Transverse colon (tissue), 4 donors: ENCODE results near the gene SLC39A5.

Experiments used
- EP300 ChIP-seq: sonication (generic); formaldehyde crosslinking; IDR thresholded peaks from one replicate; pipeline ENCODE4 v1.6.1; 2017; ENCODE audit warnings: antibody characterized with exemption, low read depth
- POLR2A ChIP-seq: fragments of 450-650 bp; IDR thresholded peaks from one replicate; pipeline ENCODE4 v1.6.1; 2016; ENCODE audit warnings: antibody characterized with exemption, mild to moderate bottlenecking, moderate library complexity
- POLR2AphosphoS5 ChIP-seq, 3 donors: sonication (generic); formaldehyde crosslinking; IDR thresholded peaks; one replicate each; pipeline ENCODE4 v1.6.1; 2016; ENCODE audit warnings: antibody characterized with exemption in 3 of 3
- TF ChIP-seq, protein P1 (sequence below), 5 experiments: fragments of 200-600 bp in 3 of 5; fragments of 450-650 bp in 2 of 5; sonication (generic) in 3 of 5; IDR thresholded peaks; 1 replicate in 2 of 5; 2 replicates in 3 of 5; pipeline ENCODE4 v1.5.1; 2016 to 2017; ENCODE audit warnings: antibody characterized with exemption in 5 of 5, inconsistent platforms in 3 of 5, mild to moderate bottlenecking in 2 of 5, moderate library complexity in 1 of 5

- TF ChIP-seq, protein P1, sequence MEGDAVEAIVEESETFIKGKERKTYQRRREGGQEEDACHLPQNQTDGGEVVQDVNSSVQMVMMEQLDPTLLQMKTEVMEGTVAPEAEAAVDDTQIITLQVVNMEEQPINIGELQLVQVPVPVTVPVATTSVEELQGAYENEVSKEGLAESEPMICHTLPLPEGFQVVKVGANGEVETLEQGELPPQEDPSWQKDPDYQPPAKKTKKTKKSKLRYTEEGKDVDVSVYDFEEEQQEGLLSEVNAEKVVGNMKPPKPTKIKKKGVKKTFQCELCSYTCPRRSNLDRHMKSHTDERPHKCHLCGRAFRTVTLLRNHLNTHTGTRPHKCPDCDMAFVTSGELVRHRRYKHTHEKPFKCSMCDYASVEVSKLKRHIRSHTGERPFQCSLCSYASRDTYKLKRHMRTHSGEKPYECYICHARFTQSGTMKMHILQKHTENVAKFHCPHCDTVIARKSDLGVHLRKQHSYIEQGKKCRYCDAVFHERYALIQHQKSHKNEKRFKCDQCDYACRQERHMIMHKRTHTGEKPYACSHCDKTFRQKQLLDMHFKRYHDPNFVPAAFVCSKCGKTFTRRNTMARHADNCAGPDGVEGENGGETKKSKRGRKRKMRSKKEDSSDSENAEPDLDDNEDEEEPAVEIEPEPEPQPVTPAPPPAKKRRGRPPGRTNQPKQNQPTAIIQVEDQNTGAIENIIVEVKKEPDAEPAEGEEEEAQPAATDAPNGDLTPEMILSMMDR (IDR thresholded peaks at IDR 0.05): no peak
- TF ChIP-seq POLR2A (no peak), EP300 (no peak), POLR2AphosphoS5 (IDR thresholded peaks at IDR 0.05) (no peak)
Measured at GRCh38 chr12:56255671-56256070, 25.8 kb downstream of the SLC39A5 start.
